Stimulated activated naive CD4-positive, alpha-beta T cell treated with Interleukin-2 at 50 U/mL for 16 hours (primary cell): ENCODE data around the gene SRCAP.
"Not testable (repeated sequence)": the region's sequence is repeated elsewhere in the genome, so short reads cannot be mapped to it uniquely, and the experiment has no call there.

Experiments used
- DNase-seq: peaks from one replicate; lab custom pipeline; 2025; lab: John Stamatoyannopoulos, UW

The SRCAP gene

GRCh38 chr16:30664616-30665109, 34.3 kb upstream of the SRCAP start:
- no peak for DNase-seq

- no peak for DNase-seq
These were observed 33.7 kb upstream of the SRCAP start for GRCh38 chr16:30665155-30665829.

- DNase-seq: no peak
These were observed 33.2 kb upstream of the SRCAP start for GRCh38 chr16:30665830-30666190.

GRCh38 chr16:30666681-30667080, 32.3 kb upstream of the SRCAP start:
- no peak for DNase-seq

GRCh38 chr16:30667361-30667905, 31.5 kb upstream of the SRCAP start:
- DNase-seq: no peak

GRCh38 chr16:30668393-30668792, 30.6 kb upstream of the SRCAP start:
- DNase-seq: no peak

GRCh38 chr16:30669026-30669902, 29.7 kb upstream of the SRCAP start:
- DNase-seq: no peak

- no peak for DNase-seq
These were observed 28.8 kb upstream of the SRCAP start for GRCh38 chr16:30669903-30670824.

GRCh38 chr16:30675143-30675542, 23.8 kb upstream of the SRCAP start:
- no peak for DNase-seq

GRCh38 chr16:30677931-30678585, 20.9 kb upstream of the SRCAP start:
- no peak for DNase-seq

GRCh38 chr16:30678586-30678970, 20.4 kb upstream of the SRCAP start:
- no peak for DNase-seq

GRCh38 chr16:30680326-30680725, 18.6 kb upstream of the SRCAP start:
- no peak for DNase-seq

- no peak for DNase-seq
These were observed 10.3 kb upstream of the SRCAP start for GRCh38 chr16:30688701-30689100.

- DNase-seq: no peak
These were observed 7.1 kb upstream of the SRCAP start for GRCh38 chr16:30691907-30692306.

GRCh38 chr16:30692396-30693064, 6.4 kb upstream of the SRCAP start:
- no peak for DNase-seq

GRCh38 chr16:30694926-30695693, 3.9 kb upstream of the SRCAP start:
- no peak for DNase-seq

- DNase-seq: not testable (repeated sequence)
These were observed 2.3 kb upstream of the SRCAP start for GRCh38 chr16:30696646-30697045.

GRCh38 chr16:30697264-30698138, 1.5 kb upstream of the SRCAP start:
- no peak for DNase-seq
